Ovary (tissue), 3 donors: Measurements from ENCODE around the gene HOXC12.

Source experiments
- EP300 ChIP-seq: sonication (generic); formaldehyde crosslinking; IDR thresholded peaks from one replicate; pipeline ENCODE4 v1.6.1; 2017; ENCODE audit warnings: antibody characterized with exemption
- POLR2A ChIP-seq: fragments of 450-650 bp; IDR thresholded peaks from one replicate; pipeline ENCODE4 v1.6.1; 2017; ENCODE audit warnings: antibody characterized with exemption, mild to moderate bottlenecking, moderate library complexity
- TF ChIP-seq, protein P1 (sequence below), 3 donors: fragments of 450-650 bp in 2 of 3; fragments of 200-600 bp in 1 of 3; IDR thresholded peaks; one replicate each; pipeline versions ENCODE4 v1.5.1 to v1.8.0; 2016 to 2022; ENCODE audit warnings: antibody characterized with exemption in 3 of 3, mild to moderate bottlenecking in 1 of 3
- donor health status: DM: no; HTN: no; CAD: no.

GRCh38 chr12:53928054-53928835, 26.5 kb upstream of the HOXC12 start:
- TF ChIP-seq POLR2A (no peak), EP300 (no peak)
- TF ChIP-seq, protein P1, sequence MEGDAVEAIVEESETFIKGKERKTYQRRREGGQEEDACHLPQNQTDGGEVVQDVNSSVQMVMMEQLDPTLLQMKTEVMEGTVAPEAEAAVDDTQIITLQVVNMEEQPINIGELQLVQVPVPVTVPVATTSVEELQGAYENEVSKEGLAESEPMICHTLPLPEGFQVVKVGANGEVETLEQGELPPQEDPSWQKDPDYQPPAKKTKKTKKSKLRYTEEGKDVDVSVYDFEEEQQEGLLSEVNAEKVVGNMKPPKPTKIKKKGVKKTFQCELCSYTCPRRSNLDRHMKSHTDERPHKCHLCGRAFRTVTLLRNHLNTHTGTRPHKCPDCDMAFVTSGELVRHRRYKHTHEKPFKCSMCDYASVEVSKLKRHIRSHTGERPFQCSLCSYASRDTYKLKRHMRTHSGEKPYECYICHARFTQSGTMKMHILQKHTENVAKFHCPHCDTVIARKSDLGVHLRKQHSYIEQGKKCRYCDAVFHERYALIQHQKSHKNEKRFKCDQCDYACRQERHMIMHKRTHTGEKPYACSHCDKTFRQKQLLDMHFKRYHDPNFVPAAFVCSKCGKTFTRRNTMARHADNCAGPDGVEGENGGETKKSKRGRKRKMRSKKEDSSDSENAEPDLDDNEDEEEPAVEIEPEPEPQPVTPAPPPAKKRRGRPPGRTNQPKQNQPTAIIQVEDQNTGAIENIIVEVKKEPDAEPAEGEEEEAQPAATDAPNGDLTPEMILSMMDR (IDR thresholded peaks at IDR 0.05) = no peak
